Psoas muscle (tissue), 8 donors: Measurements from ENCODE around the gene SORBS1. TPM values are rescaled to one million over a fixed set of nuclear protein-coding genes. Genes with fewer than 3 reads are reported as not detected.

Experiments
- ATAC-seq, 4 donors: fragments of 200-7000 bp; cut with Tn5 transposase; one replicate each; pipeline ENCODE4 v1.9.1; 2020; ENCODE audit warnings: moderate library complexity in 3 of 4, mild to moderate bottlenecking in 2 of 4
- DNase-seq, 2 donors: peaks; one replicate each; pipeline ENCODE4 v3.0.0-alpha.2; 2020
- H3K27ac ChIP-seq: fragments of 200-600 bp; one replicate; pipeline ENCODE4 v1.8.0; 2022
- H3K27me3 ChIP-seq, 3 donors: fragments of 200-600 bp in 1 of 3; one replicate each; pipeline versions ENCODE4 v1.6.1 to v1.8.0; 2013 to 2022; ENCODE audit warnings: low read length in 2 of 3, mild to moderate bottlenecking in 2 of 3, moderate library complexity in 1 of 3; ENCODE audit not compliant: insufficient read depth in 3 of 3
- H3K36me3 ChIP-seq, 2 donors: fragments of 200-600 bp in 1 of 2; one replicate each; pipeline versions ENCODE4 v1.6.1 to v1.8.0; 2013 to 2022; ENCODE audit warnings: low read depth in 1 of 2, mild to moderate bottlenecking in 1 of 2, moderate library complexity in 1 of 2; ENCODE audit not compliant: insufficient read depth in 1 of 2
- H3K4me1 ChIP-seq: fragments of 200-600 bp; one replicate; pipeline ENCODE4 v1.8.0; 2022
- H3K4me3 ChIP-seq: fragments of 200-600 bp; one replicate; pipeline ENCODE4 v1.8.0; 2022; ENCODE audit warnings: mild to moderate bottlenecking
- H3K9me3 ChIP-seq: fragments of 200-600 bp; one replicate; pipeline ENCODE4 v1.8.0; 2022
- WGBS, 3 donors: extraction: QIAGEN DNeasy Blood & Tissue Kit; methylation state at CpG; one replicate each; pipeline versions ENCODE4 v1.1.6 to v1.1.7; 2013; 5-methylcytosine and 5-hydroxymethylcytosine counted together
- intact Hi-C, 2 donors: fragments of 100-400 bp; cut with DNase I; formaldehyde crosslinking; loops; one replicate each; pipeline versions ENCODE4 v1.11.0 to v1.14.2; 2022
- polyA plus RNA-seq, 3 donors: library from polyadenylated mRNA; stranded (reverse); fragments of 200-250 nt; gene quantifications; one replicate each; pipeline ENCODE4 v1.2.3, GENCODE V29; 2013
- total RNA-seq, 4 donors: library from RNA; stranded (reverse); fragmentation: NEBNext Ultra II Directional in 2 of 4; extraction: Animal tissue kit (Norgen Biotek cat#: 25700) in 2 of 4; gene quantifications; one replicate each; pipeline versions ENCODE4 v1.2.1 to v1.2.4, GENCODE V29; 2021 to 2023
- TF ChIP-seq, protein P1 (sequence below): fragments of 200-600 bp; IDR thresholded peaks from one replicate; pipeline ENCODE4 v1.8.0; 2022; ENCODE audit warnings: antibody characterized with exemption
- donor health status: healthy with polysubstance abuse.
- donor health status: DM: no; HTN: no; CAD: no; lungs with moderate emphysema.
- donor health status: Bipolar disorder and iron deficiency.
- donor health status: healthy.
- donor health status: DM: yes; HTN: yes; CAD: no.
- donor health status: DM: no; HTN: no; CAD: no.
- donor health status: DM: no; HTN: no; CAD: no.
- donor health status: DM: yes; HTN: yes; CAD: no.

SORBS1 gene
- total and polyA plus RNA-seq, 7 donors: 17.3 to 306 (median 145) TPM

- no peak overlapping the region for H3K4me3 ChIP-seq
- DNase-seq: no peak
- TF ChIP-seq, protein P1, sequence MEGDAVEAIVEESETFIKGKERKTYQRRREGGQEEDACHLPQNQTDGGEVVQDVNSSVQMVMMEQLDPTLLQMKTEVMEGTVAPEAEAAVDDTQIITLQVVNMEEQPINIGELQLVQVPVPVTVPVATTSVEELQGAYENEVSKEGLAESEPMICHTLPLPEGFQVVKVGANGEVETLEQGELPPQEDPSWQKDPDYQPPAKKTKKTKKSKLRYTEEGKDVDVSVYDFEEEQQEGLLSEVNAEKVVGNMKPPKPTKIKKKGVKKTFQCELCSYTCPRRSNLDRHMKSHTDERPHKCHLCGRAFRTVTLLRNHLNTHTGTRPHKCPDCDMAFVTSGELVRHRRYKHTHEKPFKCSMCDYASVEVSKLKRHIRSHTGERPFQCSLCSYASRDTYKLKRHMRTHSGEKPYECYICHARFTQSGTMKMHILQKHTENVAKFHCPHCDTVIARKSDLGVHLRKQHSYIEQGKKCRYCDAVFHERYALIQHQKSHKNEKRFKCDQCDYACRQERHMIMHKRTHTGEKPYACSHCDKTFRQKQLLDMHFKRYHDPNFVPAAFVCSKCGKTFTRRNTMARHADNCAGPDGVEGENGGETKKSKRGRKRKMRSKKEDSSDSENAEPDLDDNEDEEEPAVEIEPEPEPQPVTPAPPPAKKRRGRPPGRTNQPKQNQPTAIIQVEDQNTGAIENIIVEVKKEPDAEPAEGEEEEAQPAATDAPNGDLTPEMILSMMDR: no peak
- H3K36me3 ChIP-seq: no peaks in the 10 kb centered on the region
- H3K4me1 ChIP-seq: peaks cover 67% of the 10 kb centered on the region
- peak overlapping the region; percentile 75 for H3K27ac ChIP-seq
- WGBS, 3 donors: 92 to 95% (median 94%) methylated on average over 7 of the region's 7 CpGs
- H3K9me3 ChIP-seq: no peaks in the 10 kb centered on the region
- intact Hi-C loops: loop anchor here in 1 of 2 donors (5.0 kb wide), 1 partner anchor 33 kb away; no protein-coding TSS in a partner anchor
- H3K27me3 ChIP-seq: no peaks in the 10 kb centered on the region
- ATAC-seq: peak in 2 of 4 donors; percentile 3 to 31
Observed at GRCh38 chr10:95524358-95525032, 36.7 kb downstream of the SORBS1 start.

DNA sequence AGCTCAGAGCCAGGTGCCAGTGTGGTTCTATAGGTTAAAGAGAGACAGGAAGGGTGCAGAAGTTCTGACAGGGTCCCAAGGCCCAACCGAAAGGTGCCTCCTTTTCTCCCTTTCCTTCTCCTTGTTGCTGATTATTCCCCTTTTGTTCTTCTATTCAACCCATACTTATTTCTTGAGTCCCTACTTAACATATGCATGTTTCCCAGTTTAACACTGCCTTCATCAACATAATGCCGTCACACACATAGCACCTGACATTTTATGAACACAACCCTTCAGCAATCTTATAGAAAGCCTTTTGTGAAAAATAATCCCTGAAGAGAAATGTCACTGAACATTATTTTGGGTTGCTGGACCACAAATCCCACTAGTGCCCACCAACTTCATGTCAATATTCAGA lies 39.1 kb downstream of the SORBS1 start:
- ATAC-seq (no peak), DNase-seq (no peak)
- H3K27me3 ChIP-seq: no peaks in the 10 kb centered on the region
- H3K4me3 ChIP-seq: no peak overlapping the region
- intact Hi-C loops: loop anchor here in 1 of 2 donors (5.0 kb wide), 1 partner anchor 35 kb away; no protein-coding TSS in a partner anchor
- no peak overlapping the region for H3K27ac ChIP-seq
- peaks cover 73% of the 10 kb centered on the region for H3K4me1 ChIP-seq
- TF ChIP-seq, protein P1: no peak
- 98 to 100% (median 99%) methylated on average over 2 of the region's 2 CpGs for WGBS, 3 donors
- no peaks in the 10 kb centered on the region for H3K9me3 ChIP-seq
- H3K36me3 ChIP-seq: no peaks in the 10 kb centered on the region

DNA sequence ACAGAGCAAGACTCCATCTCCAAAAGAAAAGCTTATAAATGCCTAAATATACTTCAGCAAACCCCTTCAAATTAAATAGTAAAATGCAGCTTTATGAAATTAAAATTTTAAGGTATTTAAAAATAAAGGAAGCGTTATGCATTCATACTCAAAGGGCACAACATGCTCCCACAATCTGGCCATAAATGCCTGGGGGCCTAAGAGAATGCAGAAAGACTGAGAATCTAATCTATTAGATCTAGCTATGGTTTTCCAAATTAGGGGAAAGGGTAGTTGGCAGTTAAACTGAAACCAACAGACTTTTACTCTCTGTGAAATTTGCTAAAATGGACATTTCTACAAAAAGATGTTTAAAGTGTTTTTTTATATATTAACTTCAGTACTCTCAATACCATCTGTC lies 40.6 kb downstream of the SORBS1 start:
- no peak for DNase-seq
- peaks cover 73% of the 10 kb centered on the region for H3K4me1 ChIP-seq
- TF ChIP-seq, protein P1: no peak
- no peaks in the 10 kb centered on the region for H3K36me3 ChIP-seq
- H3K27me3 ChIP-seq: no peaks in the 10 kb centered on the region
- intact Hi-C loops: loop anchor here in 1 of 2 donors (5.0 kb wide), 1 partner anchor 37 kb away; no protein-coding TSS in a partner anchor
- H3K27ac ChIP-seq: peak overlapping the region; percentile 28
- no peak for ATAC-seq
- H3K4me3 ChIP-seq: no peak overlapping the region
- WGBS, 3 donors: 80 to 93% (median 81%) methylated on average over 1 of the region's 1 CpG
- H3K9me3 ChIP-seq: no peaks in the 10 kb centered on the region

- Histone ChIP-seq H3K9me3 (no peaks in the 10 kb centered on the region), H3K36me3 (no peaks in the 10 kb centered on the region), H3K27me3 (no peaks in the 10 kb centered on the region), H3K4me1 (peaks cover 73% of the 10 kb centered on the region), H3K27ac (peak overlapping the region; percentile 64), H3K4me3 (no peak overlapping the region)
- TF ChIP-seq, protein P1: no peak
- DNase-seq (no peak), ATAC-seq (peak; percentile 66 to 78 (median 70))
- intact Hi-C loops: loop anchor here in 1 of 2 donors (5.0 kb wide), 1 partner anchor 39 kb away; no protein-coding TSS in a partner anchor
- 48 to 55% (median 52%) methylated on average over 8 of the region's 8 CpGs for WGBS, 3 donors
Observed at GRCh38 chr10:95518455-95519452, 42.4 kb downstream of the SORBS1 start.
